GM19397 (cell line): ENCODE data around the gene ARRDC1.
A peak's percentile ranks its signal among the peaks of the same experiment; 100 is the strongest.
"Not testable (repeated sequence)": the region's sequence is repeated elsewhere in the genome, so short reads cannot be mapped to it uniquely, and the experiment has no call there.

Source experiments
- ATAC-seq: cut with Tn5 transposase; IDR thresholded peaks from one replicate; pipeline ENCODE4 v1.9.1; 2021; ENCODE audit warnings: mild to moderate bottlenecking, moderate library complexity; ENCODE audit not compliant: unreplicated experiment

The ARRDC1 gene, protein sequence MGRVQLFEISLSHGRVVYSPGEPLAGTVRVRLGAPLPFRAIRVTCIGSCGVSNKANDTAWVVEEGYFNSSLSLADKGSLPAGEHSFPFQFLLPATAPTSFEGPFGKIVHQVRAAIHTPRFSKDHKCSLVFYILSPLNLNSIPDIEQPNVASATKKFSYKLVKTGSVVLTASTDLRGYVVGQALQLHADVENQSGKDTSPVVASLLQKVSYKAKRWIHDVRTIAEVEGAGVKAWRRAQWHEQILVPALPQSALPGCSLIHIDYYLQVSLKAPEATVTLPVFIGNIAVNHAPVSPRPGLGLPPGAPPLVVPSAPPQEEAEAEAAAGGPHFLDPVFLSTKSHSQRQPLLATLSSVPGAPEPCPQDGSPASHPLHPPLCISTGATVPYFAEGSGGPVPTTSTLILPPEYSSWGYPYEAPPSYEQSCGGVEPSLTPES

GRCh38 chr9:137605121-137606004 is at the start of gene ARRDC1:
Gene ARRDC1 (plus strand): TSS chr9:137605686. CDS start chr9:137605718, 32 bp downstream.
- peak; percentile 52 for ATAC-seq

- ATAC-seq: no peak
Observed at GRCh38 chr9:137556069-137556838, 49.2 kb upstream of the ARRDC1 start.

- ATAC-seq: no peak
Observed at GRCh38 chr9:137558127-137558526, 47.4 kb upstream of the ARRDC1 start.

GRCh38 chr9:137564134-137564533 is 41.4 kb upstream of the ARRDC1 start:
- no peak for ATAC-seq

- no peak for ATAC-seq
Observed at GRCh38 chr9:137564817-137565411, 40.6 kb upstream of the ARRDC1 start.

DNA sequence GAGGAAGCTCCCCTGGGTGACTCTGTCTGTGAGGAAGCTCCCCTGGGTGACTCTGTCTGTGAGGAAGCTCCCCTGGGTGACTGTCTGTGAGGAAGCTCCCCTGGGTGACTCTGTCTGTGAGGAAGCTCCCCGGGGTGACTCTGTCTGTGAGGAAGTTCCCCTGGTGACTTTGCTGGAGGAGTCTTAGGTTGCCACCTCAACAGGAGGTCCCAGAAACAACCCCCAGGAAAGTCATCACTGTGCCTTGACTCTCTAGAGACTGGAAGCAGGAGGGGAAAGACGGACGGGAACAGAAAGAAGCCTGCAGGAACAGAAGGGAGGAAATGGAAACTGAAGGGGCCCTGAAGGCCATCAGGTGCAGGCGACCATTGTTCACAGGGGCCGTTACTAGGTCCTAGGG is 37.0 kb upstream of the ARRDC1 start:
- ATAC-seq: not testable (repeated sequence)

- no peak for ATAC-seq
Observed at GRCh38 chr9:137569609-137570203, 35.8 kb upstream of the ARRDC1 start.

- no peak for ATAC-seq
Observed at GRCh38 chr9:137570566-137570965, 34.9 kb upstream of the ARRDC1 start.

GRCh38 chr9:137574192-137574591 is 31.3 kb upstream of the ARRDC1 start:
- no peak for ATAC-seq

GRCh38 chr9:137575364-137575715 is 30.1 kb upstream of the ARRDC1 start:
- no peak for ATAC-seq

DNA sequence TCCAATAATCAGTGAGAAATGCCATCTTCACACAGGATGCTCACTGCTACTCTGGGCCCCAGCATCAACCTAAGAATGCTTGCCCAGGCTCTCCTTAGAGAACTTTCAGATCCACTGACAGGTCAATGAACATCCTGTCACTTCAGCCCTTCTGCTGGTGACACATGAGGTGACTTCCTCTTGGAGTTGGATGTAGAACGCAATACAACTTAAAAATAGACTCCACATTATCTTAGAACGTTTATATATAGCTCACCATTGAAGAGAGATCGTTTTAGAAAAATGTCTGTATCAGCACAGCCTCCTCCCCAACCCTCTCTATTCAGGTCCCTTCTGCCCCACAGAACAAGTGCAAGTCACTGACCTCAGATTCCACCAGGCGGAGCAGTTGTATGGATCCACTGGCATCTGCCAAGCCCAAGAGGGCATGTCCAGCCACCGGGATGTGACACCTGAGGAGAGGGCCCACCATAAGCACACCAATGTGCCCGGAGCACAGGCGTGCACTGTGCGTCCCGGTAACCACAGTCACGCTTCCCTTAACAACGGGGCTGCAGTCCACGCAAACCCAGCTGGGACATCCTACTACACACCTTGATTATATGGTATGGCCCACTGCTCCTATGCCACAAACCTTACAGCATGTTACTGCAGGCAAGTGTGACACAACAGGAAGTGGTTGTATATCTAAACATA is 29.6 kb upstream of the ARRDC1 start:
- ATAC-seq: no peak

GRCh38 chr9:137578518-137579258 is 26.8 kb upstream of the ARRDC1 start, which contains the start of gene DPH7:
Gene DPH7 (minus strand): TSS chr9:137578925. CDS start chr9:137578777, 148 bp downstream.
- ATAC-seq: peak; percentile 92

DNA sequence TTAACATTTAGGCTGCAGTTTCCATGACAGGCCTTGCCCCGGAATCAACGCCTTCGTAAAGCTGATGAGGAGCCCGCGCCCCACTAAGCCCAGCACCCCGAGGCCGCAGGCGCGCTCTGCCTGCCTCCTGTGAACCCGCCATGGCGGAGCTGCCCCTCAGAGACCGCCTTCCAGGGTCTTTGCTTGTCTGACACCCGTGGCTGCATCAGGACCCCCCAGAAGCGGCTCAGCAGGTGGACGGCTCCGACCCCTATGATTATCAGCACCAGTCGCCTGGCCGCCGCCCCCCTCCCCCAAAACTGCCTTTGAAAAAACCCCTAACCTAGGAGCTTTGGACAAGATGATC is 26.3 kb upstream of the ARRDC1 start:
- ATAC-seq: no peak

DNA sequence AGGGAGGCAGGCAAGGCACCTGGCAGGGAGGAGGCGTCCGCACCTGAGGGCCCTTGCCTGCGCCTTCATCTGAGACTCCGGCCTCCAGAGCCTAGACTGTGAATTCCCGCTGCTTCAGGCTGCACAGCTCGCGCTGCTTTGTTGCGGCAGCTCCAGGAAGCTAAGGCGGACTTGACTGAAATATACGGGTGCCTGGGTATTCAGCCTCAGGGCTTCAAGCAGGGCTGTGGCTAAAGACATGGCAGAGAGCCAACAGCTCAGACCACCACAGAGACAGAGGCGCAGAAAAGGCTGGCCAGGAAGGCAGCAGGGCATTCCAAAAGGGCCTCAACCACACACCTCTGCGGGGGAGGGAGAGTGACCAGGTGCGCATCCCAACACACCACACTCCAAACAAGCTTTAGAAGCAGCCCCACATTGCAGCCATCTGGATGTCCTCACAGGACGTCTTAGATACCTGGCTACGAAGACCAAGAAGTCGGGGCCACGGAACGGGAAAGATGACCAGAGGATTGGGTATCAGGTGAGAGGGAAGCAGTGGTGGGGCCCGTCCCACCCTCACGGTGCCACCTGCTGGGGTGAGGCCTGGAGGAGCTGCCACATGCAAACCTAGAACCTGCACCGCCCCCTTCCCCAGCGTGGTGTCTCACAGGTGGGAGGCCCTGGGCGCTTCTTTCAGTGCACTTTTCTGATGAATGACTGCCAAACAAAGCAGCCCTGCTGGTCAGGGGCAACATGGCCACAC is 25.1 kb upstream of the ARRDC1 start:
- no peak for ATAC-seq

GRCh38 chr9:137580954-137581322 is 24.5 kb upstream of the ARRDC1 start:
- no peak for ATAC-seq

- ATAC-seq: no peak
Observed at GRCh38 chr9:137581361-137582285, 23.9 kb upstream of the ARRDC1 start.

GRCh38 chr9:137582286-137582860 is 23.1 kb upstream of the ARRDC1 start:
- ATAC-seq: no peak
